Psoas muscle (tissue), 8 donors: ENCODE measurements around the gene MAJIN. TPM values are rescaled to one million over a fixed set of nuclear protein-coding genes. Genes with fewer than 3 reads are reported as not detected.

Experiments used
- ATAC-seq, 4 donors: fragments of 200-7000 bp; cut with Tn5 transposase; one replicate each; pipeline ENCODE4 v1.9.1; 2020; ENCODE audit warnings: moderate library complexity in 3 of 4, mild to moderate bottlenecking in 2 of 4
- DNase-seq, 2 donors: peaks; one replicate each; pipeline ENCODE4 v3.0.0-alpha.2; 2020
- H3K27ac ChIP-seq: fragments of 200-600 bp; one replicate; pipeline ENCODE4 v1.8.0; 2022
- H3K27me3 ChIP-seq, 3 donors: fragments of 200-600 bp in 1 of 3; one replicate each; pipeline versions ENCODE4 v1.6.1 to v1.8.0; 2013 to 2022; ENCODE audit warnings: low read length in 2 of 3, mild to moderate bottlenecking in 2 of 3, moderate library complexity in 1 of 3; ENCODE audit not compliant: insufficient read depth in 3 of 3
- H3K36me3 ChIP-seq, 2 donors: fragments of 200-600 bp in 1 of 2; one replicate each; pipeline versions ENCODE4 v1.6.1 to v1.8.0; 2013 to 2022; ENCODE audit warnings: low read depth in 1 of 2, mild to moderate bottlenecking in 1 of 2, moderate library complexity in 1 of 2; ENCODE audit not compliant: insufficient read depth in 1 of 2
- H3K4me1 ChIP-seq: fragments of 200-600 bp; one replicate; pipeline ENCODE4 v1.8.0; 2022
- H3K4me3 ChIP-seq: fragments of 200-600 bp; one replicate; pipeline ENCODE4 v1.8.0; 2022; ENCODE audit warnings: mild to moderate bottlenecking
- H3K9me3 ChIP-seq: fragments of 200-600 bp; one replicate; pipeline ENCODE4 v1.8.0; 2022
- CTCF ChIP-seq: fragments of 200-600 bp; IDR thresholded peaks from one replicate; pipeline ENCODE4 v1.8.0; 2022; ENCODE audit warnings: antibody characterized with exemption
- WGBS, 3 donors: extraction: QIAGEN DNeasy Blood & Tissue Kit; methylation state at CpG; one replicate each; pipeline versions ENCODE4 v1.1.6 to v1.1.7; 2013; 5-methylcytosine and 5-hydroxymethylcytosine counted together
- intact Hi-C, 2 donors: fragments of 100-400 bp; cut with DNase I; formaldehyde crosslinking; loops; one replicate each; pipeline versions ENCODE4 v1.11.0 to v1.14.2; 2022
- polyA plus RNA-seq, 3 donors: library from polyadenylated mRNA; stranded (reverse); fragments of 200-250 nt; gene quantifications; one replicate each; pipeline ENCODE4 v1.2.3, GENCODE V29; 2013
- total RNA-seq, 4 donors: library from RNA; stranded (reverse); fragmentation: NEBNext Ultra II Directional in 2 of 4; extraction: Animal tissue kit (Norgen Biotek cat#: 25700) in 2 of 4; gene quantifications; one replicate each; pipeline versions ENCODE4 v1.2.1 to v1.2.4, GENCODE V29; 2021 to 2023
- donor health status: healthy with polysubstance abuse.
- donor health status: DM: no; HTN: no; CAD: no; lungs with moderate emphysema.
- donor health status: Bipolar disorder and iron deficiency.
- donor health status: healthy.
- donor health status: DM: yes; HTN: yes; CAD: no.
- donor health status: DM: no; HTN: no; CAD: no.
- donor health status: DM: no; HTN: no; CAD: no.
- donor health status: DM: yes; HTN: yes; CAD: no.

Gene MAJIN
- total and polyA plus RNA-seq, 7 donors = not detected

DNA sequence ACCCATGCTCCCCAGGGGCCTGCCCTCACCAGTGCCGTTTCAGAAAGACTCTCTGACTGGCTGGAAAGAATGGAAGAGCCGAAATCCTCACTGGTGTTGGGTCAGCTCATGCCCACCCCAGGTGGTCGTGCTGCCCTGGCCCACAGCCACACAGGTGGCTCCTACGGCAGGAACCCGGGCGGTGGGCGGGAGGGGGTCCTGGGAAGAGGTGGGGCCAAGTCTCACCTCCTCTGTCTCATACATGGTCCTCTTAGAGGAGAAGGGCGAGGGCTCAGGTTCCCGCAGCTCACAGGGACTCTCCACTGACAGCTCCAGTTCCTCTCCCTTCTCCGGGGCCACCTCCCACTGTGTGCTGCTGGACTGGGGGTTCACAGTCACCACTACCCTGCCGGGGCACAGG is 63.1 kb downstream of the MAJIN start:
- H3K9me3 ChIP-seq = no peaks in the 10 kb centered on the region
- H3K36me3 ChIP-seq = peaks cover 14 to 99% of the 10 kb centered on the region in 2 donors
- intact Hi-C loops = no loop called here
- 80 to 83% (median 80%) methylated on average over 8 to 11 of the region's 11 CpGs for whole genome bisulfite sequencing, 3 donors
- no peaks in the 10 kb centered on the region for H3K4me1 ChIP-seq
- no peak overlapping the region for H3K4me3 ChIP-seq
- TF ChIP-seq CTCF = no peak
- H3K27me3 ChIP-seq = no peaks in the 10 kb centered on the region
- H3K27ac ChIP-seq = no peak overlapping the region
- DNase-seq = no peak
- ATAC-seq = no peak

GRCh38 chr11:64906314-64906635 is 65.6 kb downstream of the MAJIN start:
- Histone ChIP-seq H3K4me1 (no peaks in the 10 kb centered on the region), H3K4me3 (no peak overlapping the region), H3K27me3 (no peaks in the 10 kb centered on the region), H3K27ac (no peak overlapping the region), H3K9me3 (no peaks in the 10 kb centered on the region), H3K36me3 (peaks cover 16 to 99% of the 10 kb centered on the region in 2 donors)
- intact Hi-C loops = no loop called here
- 94 to 96% (median 96%) methylated on average over 12 to 13 of the region's 13 CpGs for WGBS, 3 donors
- no peak for ATAC-seq
- no peak for TF ChIP-seq CTCF
- DNase-seq = no peak

DNA sequence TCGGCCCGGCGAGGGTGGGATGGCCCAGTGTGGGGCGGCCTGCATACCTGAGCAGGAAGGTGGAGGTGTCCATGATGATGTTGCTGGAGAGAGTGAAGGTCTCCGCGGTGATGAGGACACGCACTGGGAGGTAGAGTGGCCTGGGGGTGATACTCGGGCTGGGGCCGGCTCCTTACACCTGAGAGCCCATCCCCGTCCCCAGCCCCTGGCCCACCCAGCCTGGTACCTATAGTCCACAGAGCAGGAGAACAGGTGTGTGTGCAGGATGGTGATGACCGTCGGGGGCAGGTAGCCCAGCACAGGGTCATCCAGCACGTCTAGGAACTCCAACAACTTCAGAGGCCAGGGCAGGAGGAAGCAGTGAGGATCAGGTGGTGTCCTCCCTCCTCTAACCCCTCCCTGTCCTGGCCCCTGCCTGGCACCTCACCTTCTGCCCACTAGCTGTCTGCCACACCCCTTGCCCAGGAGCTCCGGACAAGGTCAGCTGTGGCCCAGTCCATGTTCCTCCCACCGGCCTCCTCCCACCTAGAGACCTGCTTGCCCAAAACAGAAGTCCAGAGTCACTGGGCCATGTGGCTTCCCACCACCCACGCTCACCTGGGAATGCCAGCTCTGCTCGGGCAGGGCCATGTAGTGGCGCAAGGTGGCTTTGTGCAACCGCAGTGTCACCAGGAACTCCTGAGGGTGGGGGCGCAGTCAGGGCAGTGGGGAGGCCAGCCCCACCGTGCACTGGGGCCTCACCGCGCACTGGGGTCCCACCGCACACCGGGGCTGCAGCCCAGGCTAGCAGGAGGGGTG is 66.2 kb downstream of the MAJIN start:
- H3K27ac ChIP-seq = no peak overlapping the region
- TF ChIP-seq CTCF = no peak
- intact Hi-C loops = no loop called here
- DNase-seq = no peak
- 92 to 95% (median 93%) methylated on average over 21 to 25 of the region's 25 CpGs for WGBS, 3 donors
- no peak overlapping the region for H3K4me3 ChIP-seq
- H3K9me3 ChIP-seq = no peaks in the 10 kb centered on the region
- H3K27me3 ChIP-seq = no peaks in the 10 kb centered on the region
- H3K36me3 ChIP-seq = peaks cover 14 to 99% of the 10 kb centered on the region in 2 donors
- H3K4me1 ChIP-seq = no peaks in the 10 kb centered on the region
- no peak for ATAC-seq

DNA sequence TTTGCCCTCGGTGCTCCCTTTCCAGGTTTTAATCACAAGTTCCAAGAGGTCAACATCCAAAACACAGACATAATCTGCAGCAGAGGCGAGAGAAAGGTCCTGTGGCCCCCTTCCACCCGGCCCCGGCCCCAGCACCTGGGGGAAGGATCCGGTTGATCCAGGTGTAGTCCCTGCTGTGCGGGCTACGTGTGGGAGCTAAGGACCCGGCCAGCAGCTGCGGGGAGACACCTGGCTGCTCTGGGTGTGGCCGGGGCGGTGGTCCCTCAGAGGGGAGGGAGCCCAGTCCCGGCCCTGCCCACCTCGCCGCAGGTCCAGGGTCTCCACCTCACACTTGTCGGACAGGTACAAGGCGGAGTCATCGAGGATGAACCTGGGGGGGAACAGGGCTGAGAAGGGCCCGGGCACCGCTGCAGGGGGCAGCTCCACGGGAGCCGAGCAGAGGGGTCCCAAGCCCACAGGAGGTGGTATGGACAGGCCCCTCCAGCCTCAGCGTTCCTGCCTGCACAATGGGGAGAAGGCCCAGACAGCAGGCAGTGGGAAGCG is 68.5 kb downstream of the MAJIN start:
- no peak for ATAC-seq
- Histone ChIP-seq H3K27ac (no peak overlapping the region), H3K4me1 (no peaks in the 10 kb centered on the region), H3K4me3 (no peak overlapping the region), H3K9me3 (no peaks in the 10 kb centered on the region), H3K36me3 (peaks cover 11 to 98% of the 10 kb centered on the region in 2 donors), H3K27me3 (no peaks in the 10 kb centered on the region)
- intact Hi-C loops = no loop called here
- TF ChIP-seq CTCF = no peak
- 92 to 93% (median 93%) methylated on average over 23 of the region's 23 CpGs for WGBS, 3 donors
- DNase-seq = no peak
